ENCODE measurements around the gene MADCAM1. TPM values are rescaled to one million over a fixed set of nuclear protein-coding genes. Genes with fewer than 3 reads are reported as not detected.

The MADCAM1 gene
- total and polyA plus RNA-seq, 10 of the 15 experiments (the other 5 are each of a cell fraction or from before 2014, with no cell fraction given), result 0.06 to 0.32 (median 0.31) TPM; not detected in 5

Small RNA genes lying within 50 kb of the gene (small RNA-seq; reads per million reads assigned to genes)
- gene RNA5SP462, result 0.27 reads per million

Other genes starting within 250 kb of the MADCAM1 start
Only the 7 nearest of the 15 such genes appear.
- gene C2CD4C, start 87.3 kb upstream of the MADCAM1 start, total RNA-seq (2014; rRNA removed), result not detected in 2 replicates
- gene C2CD4C, start 87.3 kb upstream of the MADCAM1 start, total RNA-seq (2014; rRNA removed; fragmentation: Illumina TruSeq; extraction: Trizol), result not detected in 2 replicates
- gene C2CD4C, start 87.3 kb upstream of the MADCAM1 start, total RNA-seq (2021), result not detected in 2 replicates
- gene C2CD4C, start 87.3 kb upstream of the MADCAM1 start, polyA plus RNA-seq (2011; rRNA removed), result not detected in 2 replicates
- not detected in 2 replicates for gene C2CD4C, start 87.3 kb upstream of the MADCAM1 start, polyA plus RNA-seq (2014; fragmentation: Illumina TruSeq; extraction: Trizol)
- gene C2CD4C, start 87.3 kb upstream of the MADCAM1 start, polyA plus RNA-seq (2014; fragmentation: Nextera tagmentation; extraction: Ambion mirVana), result not detected
- gene C2CD4C, start 87.3 kb upstream of the MADCAM1 start, polyA plus RNA-seq (2014; rRNA removed), result 0.03 TPM in 1 of 2 replicates, not detected in the other
- not detected for gene C2CD4C, start 87.3 kb upstream of the MADCAM1 start, polyA plus RNA-seq (2016; fragmentation: Nextera tagmentation; extraction: Ambion mirVana)
- not detected in 2 replicates for gene SHC2, start 35.5 kb upstream of the MADCAM1 start, total RNA-seq (2014; rRNA removed)
- gene SHC2, start 35.5 kb upstream of the MADCAM1 start, total RNA-seq (2014; rRNA removed; fragmentation: Illumina TruSeq; extraction: Trizol), result not detected in 2 replicates
- gene SHC2, start 35.5 kb upstream of the MADCAM1 start, total RNA-seq (2021), result 0.08 TPM in 1 of 2 replicates, not detected in the other
- gene SHC2, start 35.5 kb upstream of the MADCAM1 start, polyA plus RNA-seq (2011; rRNA removed), result not detected in 2 replicates
- not detected in 2 replicates for gene SHC2, start 35.5 kb upstream of the MADCAM1 start, polyA plus RNA-seq (2014; fragmentation: Illumina TruSeq; extraction: Trizol)
- gene SHC2, start 35.5 kb upstream of the MADCAM1 start, polyA plus RNA-seq (2014; fragmentation: Nextera tagmentation; extraction: Ambion mirVana), result not detected
- not detected in 2 replicates for gene SHC2, start 35.5 kb upstream of the MADCAM1 start, polyA plus RNA-seq (2014; rRNA removed)
- not detected for gene SHC2, start 35.5 kb upstream of the MADCAM1 start, polyA plus RNA-seq (2016; fragmentation: Nextera tagmentation; extraction: Ambion mirVana)
- 19.3 and 24.7 TPM in 2 replicates for gene TPGS1, start 11.0 kb downstream of the MADCAM1 start, total RNA-seq (2014; rRNA removed)
- 0.46 and 0.72 TPM in 2 replicates for gene TPGS1, start 11.0 kb downstream of the MADCAM1 start, total RNA-seq (2014; rRNA removed; fragmentation: Illumina TruSeq; extraction: Trizol)
- 20.4 and 21.5 TPM in 2 replicates for gene TPGS1, start 11.0 kb downstream of the MADCAM1 start, total RNA-seq (2021)
- gene TPGS1, start 11.0 kb downstream of the MADCAM1 start, polyA plus RNA-seq (2011; rRNA removed), result 0.26 and 0.86 TPM in 2 replicates
- 0.24 TPM in 1 of 2 replicates, not detected in the other for gene TPGS1, start 11.0 kb downstream of the MADCAM1 start, polyA plus RNA-seq (2014; fragmentation: Illumina TruSeq; extraction: Trizol)
- gene TPGS1, start 11.0 kb downstream of the MADCAM1 start, polyA plus RNA-seq (2014; fragmentation: Nextera tagmentation; extraction: Ambion mirVana), result not detected
- gene TPGS1, start 11.0 kb downstream of the MADCAM1 start, polyA plus RNA-seq (2014; rRNA removed), result 18.1 and 21.3 TPM in 2 replicates
- 10 to 100 TPM in 1 of 2 experiments, 1 to 10 TPM in 1; 1.3 to 14.1 TPM for gene TPGS1, start 11.0 kb downstream of the MADCAM1 start, polyA plus RNA-seq (2016; fragmentation: Nextera tagmentation; extraction: Ambion mirVana)
- 48.9 and 50.5 TPM in 2 replicates for gene CDC34, start 35.3 kb downstream of the MADCAM1 start, total RNA-seq (2014; rRNA removed)
- 17.6 and 18.5 TPM in 2 replicates for gene CDC34, start 35.3 kb downstream of the MADCAM1 start, total RNA-seq (2014; rRNA removed; fragmentation: Illumina TruSeq; extraction: Trizol)
- gene CDC34, start 35.3 kb downstream of the MADCAM1 start, total RNA-seq (2021), result 41.4 and 41.9 TPM in 2 replicates
- 14.6 and 38.5 TPM in 2 replicates for gene CDC34, start 35.3 kb downstream of the MADCAM1 start, polyA plus RNA-seq (2011; rRNA removed)
- 5.9 and 14.9 TPM in 2 replicates for gene CDC34, start 35.3 kb downstream of the MADCAM1 start, polyA plus RNA-seq (2014; fragmentation: Illumina TruSeq; extraction: Trizol)
- 1 to 10 TPM in 1 of 2 experiments, under 1 TPM in 1; 0.31 to 1.3 TPM for gene CDC34, start 35.3 kb downstream of the MADCAM1 start, polyA plus RNA-seq (2014; fragmentation: Nextera tagmentation; extraction: Ambion mirVana)
- gene CDC34, start 35.3 kb downstream of the MADCAM1 start, polyA plus RNA-seq (2014; rRNA removed), result 43.8 and 49.3 TPM in 2 replicates
- 10 to 100 TPM in 1 of 2 experiments, 1 to 10 TPM in 1; 6.9 to 41.1 TPM for gene CDC34, start 35.3 kb downstream of the MADCAM1 start, polyA plus RNA-seq (2016; fragmentation: Nextera tagmentation; extraction: Ambion mirVana)
- not detected in 2 replicates for gene GZMM, start 47.6 kb downstream of the MADCAM1 start, total RNA-seq (2014; rRNA removed)
- not detected in 2 replicates for gene GZMM, start 47.6 kb downstream of the MADCAM1 start, total RNA-seq (2014; rRNA removed; fragmentation: Illumina TruSeq; extraction: Trizol)
- gene GZMM, start 47.6 kb downstream of the MADCAM1 start, total RNA-seq (2021), result 0.23 TPM in 1 of 2 replicates, not detected in the other
- gene GZMM, start 47.6 kb downstream of the MADCAM1 start, polyA plus RNA-seq (2011; rRNA removed), result 0.24 and 0.48 TPM in 2 replicates
- not detected in 2 replicates for gene GZMM, start 47.6 kb downstream of the MADCAM1 start, polyA plus RNA-seq (2014; fragmentation: Illumina TruSeq; extraction: Trizol)
- not detected for gene GZMM, start 47.6 kb downstream of the MADCAM1 start, polyA plus RNA-seq (2014; fragmentation: Nextera tagmentation; extraction: Ambion mirVana)
- 0.09 TPM in 2 replicates for gene GZMM, start 47.6 kb downstream of the MADCAM1 start, polyA plus RNA-seq (2014; rRNA removed)
- not detected for gene GZMM, start 47.6 kb downstream of the MADCAM1 start, polyA plus RNA-seq (2016; fragmentation: Nextera tagmentation; extraction: Ambion mirVana)
- gene BSG, start 76.1 kb downstream of the MADCAM1 start, total RNA-seq (2014; rRNA removed), result 209 and 247 TPM in 2 replicates
- gene BSG, start 76.1 kb downstream of the MADCAM1 start, total RNA-seq (2014; rRNA removed; fragmentation: Illumina TruSeq; extraction: Trizol), result 53.5 and 64.8 TPM in 2 replicates
- gene BSG, start 76.1 kb downstream of the MADCAM1 start, total RNA-seq (2021), result 244 and 253 TPM in 2 replicates
- gene BSG, start 76.1 kb downstream of the MADCAM1 start, polyA plus RNA-seq (2011; rRNA removed), result 66.3 and 248 TPM in 2 replicates
- 22.1 and 60.8 TPM in 2 replicates for gene BSG, start 76.1 kb downstream of the MADCAM1 start, polyA plus RNA-seq (2014; fragmentation: Illumina TruSeq; extraction: Trizol)
- gene BSG, start 76.1 kb downstream of the MADCAM1 start, polyA plus RNA-seq (2014; fragmentation: Nextera tagmentation; extraction: Ambion mirVana), result 1 to 10 TPM; 2.8 to 9.5 TPM
- 151 and 202 TPM in 2 replicates for gene BSG, start 76.1 kb downstream of the MADCAM1 start, polyA plus RNA-seq (2014; rRNA removed)
- 100 to 1,000 TPM; 288 to 297 TPM for gene BSG, start 76.1 kb downstream of the MADCAM1 start, polyA plus RNA-seq (2016; fragmentation: Nextera tagmentation; extraction: Ambion mirVana)
- 0.11 TPM in 1 of 2 replicates, not detected in the other for gene HCN2, start 93.4 kb downstream of the MADCAM1 start, total RNA-seq (2014; rRNA removed)
- 0.04 TPM in 1 of 2 replicates, not detected in the other for gene HCN2, start 93.4 kb downstream of the MADCAM1 start, total RNA-seq (2014; rRNA removed; fragmentation: Illumina TruSeq; extraction: Trizol)
- 0.45 and 0.54 TPM in 2 replicates for gene HCN2, start 93.4 kb downstream of the MADCAM1 start, total RNA-seq (2021)
- 0.05 TPM in 1 of 2 replicates, not detected in the other for gene HCN2, start 93.4 kb downstream of the MADCAM1 start, polyA plus RNA-seq (2011; rRNA removed)
- 0.01 TPM in 1 of 2 replicates, not detected in the other for gene HCN2, start 93.4 kb downstream of the MADCAM1 start, polyA plus RNA-seq (2014; fragmentation: Illumina TruSeq; extraction: Trizol)
- not detected for gene HCN2, start 93.4 kb downstream of the MADCAM1 start, polyA plus RNA-seq (2014; fragmentation: Nextera tagmentation; extraction: Ambion mirVana)
- 0.09 and 0.13 TPM in 2 replicates for gene HCN2, start 93.4 kb downstream of the MADCAM1 start, polyA plus RNA-seq (2014; rRNA removed)
- gene HCN2, start 93.4 kb downstream of the MADCAM1 start, polyA plus RNA-seq (2016; fragmentation: Nextera tagmentation; extraction: Ambion mirVana), result not detected